A549 (cell line): ENCODE results near the gene ZBTB2.

Source experiments
- CHD4 ChIP-seq: fragments of 200-600 bp; sonication (generic); IDR thresholded peaks from 2 replicates; pipeline ENCODE4 v1.6.1; 2016; ENCODE audit warnings: antibody characterized with exemption, mild to moderate bottlenecking, borderline replicate concordance
- FOSL2 ChIP-seq, 2 experiments: fragments of 450-650 bp in 1 of 2; fragments of >200 bp in 1 of 2; sonication (Bioruptor Twin) in 1 of 2; formaldehyde crosslinking; IDR thresholded peaks; 2 replicates each; pipeline versions ENCODE4 v1.5.0 to v1.6.1; 2016 to 2020; ENCODE audit warnings: mild to moderate bottlenecking in 1 of 2, moderate library complexity in 1 of 2
- HOXA7 ChIP-seq: fragments of 250-450 bp; sonication (Bioruptor Pico); IDR thresholded peaks from 2 replicates; pipeline ENCODE4 v1.5.0; 2020; ENCODE audit warnings: mild to moderate bottlenecking, moderate library complexity
- MAZ ChIP-seq: fragments of 150-350 bp; IDR thresholded peaks from 2 replicates; pipeline ENCODE4 v1.6.1; 2014; ENCODE audit warnings: antibody characterized with exemption, low read depth, low read length, borderline replicate concordance
- MYC ChIP-seq: IDR thresholded peaks from 2 replicates; pipeline ENCODE4 v1.6.1; 2012; ENCODE audit warnings: mild to moderate bottlenecking, inconsistent platforms, low read length, improper control_type of control experiment, borderline replicate concordance
- RNF2 ChIP-seq: fragments of 200-600 bp; sonication (generic); IDR thresholded peaks from 2 replicates; pipeline ENCODE4 v1.6.1; 2016; ENCODE audit warnings: low read depth, mild to moderate bottlenecking, antibody characterized with exemption, moderate library complexity, borderline replicate concordance
- SMC3 ChIP-seq: fragments of >200 bp; sonication (Bioruptor Twin); formaldehyde crosslinking; IDR thresholded peaks from 3 replicates; pipeline ENCODE4 v1.6.1; 2018; ENCODE audit warnings: inconsistent platforms
- SREBF2 ChIP-seq: fragments of 450-650 bp; IDR thresholded peaks from 2 replicates; pipeline ENCODE4 v1.6.1; 2014; ENCODE audit warnings: mild to moderate bottlenecking, moderate library complexity
- TF ChIP-seq, protein P1 (sequence below): fragments of >200 bp; sonication (Bioruptor Twin); formaldehyde crosslinking; IDR thresholded peaks from 3 replicates; pipeline ENCODE4 v1.5.1; 2016

DNA sequence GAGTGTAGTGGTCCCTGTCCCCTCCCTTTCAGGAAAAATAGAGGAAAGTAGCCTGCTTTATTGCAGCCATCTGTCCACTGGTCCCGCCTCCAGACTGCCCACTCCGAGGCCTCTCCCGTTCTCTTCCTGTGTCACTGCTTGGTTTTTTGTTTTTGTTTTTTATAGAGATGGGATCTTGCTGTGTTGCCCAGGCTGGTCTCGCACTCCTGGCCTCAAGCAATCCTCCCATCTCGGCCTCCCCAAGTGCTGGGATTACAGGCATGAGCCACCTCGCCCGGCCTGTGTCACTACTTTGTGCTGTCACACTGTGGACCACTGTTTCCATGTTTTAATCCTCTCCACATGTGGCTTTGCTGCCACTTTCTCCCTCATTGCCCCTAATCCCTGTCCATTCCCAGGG is 71.2 kb downstream of the ZBTB2 start:
- TF ChIP-seq, protein P1, sequence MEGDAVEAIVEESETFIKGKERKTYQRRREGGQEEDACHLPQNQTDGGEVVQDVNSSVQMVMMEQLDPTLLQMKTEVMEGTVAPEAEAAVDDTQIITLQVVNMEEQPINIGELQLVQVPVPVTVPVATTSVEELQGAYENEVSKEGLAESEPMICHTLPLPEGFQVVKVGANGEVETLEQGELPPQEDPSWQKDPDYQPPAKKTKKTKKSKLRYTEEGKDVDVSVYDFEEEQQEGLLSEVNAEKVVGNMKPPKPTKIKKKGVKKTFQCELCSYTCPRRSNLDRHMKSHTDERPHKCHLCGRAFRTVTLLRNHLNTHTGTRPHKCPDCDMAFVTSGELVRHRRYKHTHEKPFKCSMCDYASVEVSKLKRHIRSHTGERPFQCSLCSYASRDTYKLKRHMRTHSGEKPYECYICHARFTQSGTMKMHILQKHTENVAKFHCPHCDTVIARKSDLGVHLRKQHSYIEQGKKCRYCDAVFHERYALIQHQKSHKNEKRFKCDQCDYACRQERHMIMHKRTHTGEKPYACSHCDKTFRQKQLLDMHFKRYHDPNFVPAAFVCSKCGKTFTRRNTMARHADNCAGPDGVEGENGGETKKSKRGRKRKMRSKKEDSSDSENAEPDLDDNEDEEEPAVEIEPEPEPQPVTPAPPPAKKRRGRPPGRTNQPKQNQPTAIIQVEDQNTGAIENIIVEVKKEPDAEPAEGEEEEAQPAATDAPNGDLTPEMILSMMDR, result no peak
- no peak for TF ChIP-seq SREBF2
- TF ChIP-seq MYC, result no peak
- TF ChIP-seq HOXA7, result no peak
- no peak for TF ChIP-seq RNF2
- no peak for TF ChIP-seq CHD4
- TF ChIP-seq MAZ, result no peak
- TF ChIP-seq FOSL2 (IDR thresholded peaks at IDR 0.05), result no peak
- TF ChIP-seq FOSL2 (CRISPR knock-in tag; IDR thresholded peaks at IDR 0.05), result no peak
- TF ChIP-seq SMC3, result no peak
